H9 (cell line): ENCODE data around the gene NFYB. TPM values are rescaled to one million over a fixed set of nuclear protein-coding genes. Genes with fewer than 3 reads are reported as not detected.

Experiments
- DNase-seq: peaks from one replicate; pipeline ENCODE4 v3.0.0-alpha.2; 2017
- H2AFZ ChIP-seq: one replicate; pipeline ENCODE4 v1.6.1; 2013; ENCODE audit warnings: mild to moderate bottlenecking, low read length, control low read depth, moderate library complexity
- H2AK5ac ChIP-seq: 2 replicates; pipeline ENCODE4 v1.6.1; 2013; ENCODE audit warnings: low read length, control low read depth, mixed read lengths; ENCODE audit not compliant: insufficient read length
- H2BK120ac ChIP-seq: one replicate; pipeline ENCODE4 v1.6.1; 2013; ENCODE audit warnings: low read depth, mild to moderate bottlenecking, low read length, control low read depth, inconsistent platforms; ENCODE audit not compliant: poor library complexity, severe bottlenecking
- H2BK12ac ChIP-seq: 2 replicates; pipeline ENCODE4 v1.6.1; 2013; ENCODE audit warnings: low read length, control low read depth, mixed read lengths, low read depth; ENCODE audit not compliant: insufficient read length
- H2BK15ac ChIP-seq: 2 replicates; pipeline ENCODE4 v1.6.1; 2013; ENCODE audit warnings: low read depth, low read length, control low read depth
- H2BK20ac ChIP-seq: one replicate; pipeline ENCODE4 v1.6.1; 2013; ENCODE audit warnings: low read depth, mild to moderate bottlenecking, low read length, control low read depth, inconsistent platforms; ENCODE audit not compliant: poor library complexity, severe bottlenecking
- H2BK5ac ChIP-seq: 2 replicates; pipeline ENCODE4 v1.6.1; 2013; ENCODE audit warnings: low read length, control low read depth, mixed read lengths; ENCODE audit not compliant: insufficient read length
- H3K14ac ChIP-seq: 2 replicates; pipeline ENCODE4 v1.6.1; 2013; ENCODE audit warnings: low read length, control low read depth; ENCODE audit not compliant: insufficient read depth
- H3K18ac ChIP-seq: 2 replicates; pipeline ENCODE4 v1.6.1; 2013; ENCODE audit warnings: low read depth, mild to moderate bottlenecking, mixed read lengths, low read length, control low read depth; ENCODE audit not compliant: insufficient read length
- H3K23ac ChIP-seq: 2 replicates; pipeline ENCODE4 v1.6.1; 2013; ENCODE audit warnings: low read length, control low read depth, mixed read lengths, low read depth; ENCODE audit not compliant: insufficient read length
- H3K23me2 ChIP-seq: 2 replicates; pipeline ENCODE4 v1.6.1; 2013; ENCODE audit warnings: low read depth, mild to moderate bottlenecking, mixed read lengths, low read length, control low read depth; ENCODE audit not compliant: insufficient read length, poor library complexity, severe bottlenecking
- H3K27ac ChIP-seq: 2 replicates; pipeline ENCODE4 v1.5.1; 2013; ENCODE audit warnings: low read length, control low read depth, mixed read lengths, low read depth; ENCODE audit not compliant: insufficient read length
- H3K27me3 ChIP-seq: 2 replicates; pipeline ENCODE4 v1.6.1; 2013; ENCODE audit warnings: low read length, control low read depth, inconsistent platforms; ENCODE audit not compliant: insufficient read depth
- H3K4ac ChIP-seq: 2 replicates; pipeline ENCODE4 v1.6.1; 2013; ENCODE audit warnings: low read depth, mild to moderate bottlenecking, control low read depth, inconsistent platforms, low read length, moderate library complexity
- H3K4me1 ChIP-seq: 2 replicates; pipeline ENCODE4 v1.6.1; 2013; ENCODE audit warnings: low read length, control low read depth, inconsistent platforms; ENCODE audit not compliant: insufficient read depth
- H3K4me2 ChIP-seq: 2 replicates; pipeline ENCODE4 v1.6.1; 2013; ENCODE audit warnings: low read length, control low read depth, mixed read lengths; ENCODE audit not compliant: insufficient read length, insufficient read depth
- H3K56ac ChIP-seq: 2 replicates; pipeline ENCODE4 v1.6.1; 2013; ENCODE audit warnings: low read depth, mild to moderate bottlenecking, mixed read lengths, low read length, control low read depth; ENCODE audit not compliant: insufficient read length
- H3K79me1 ChIP-seq: 2 replicates; pipeline ENCODE4 v1.6.1; 2013; ENCODE audit warnings: low read depth, mild to moderate bottlenecking, moderate library complexity, low read length, control low read depth, inconsistent platforms; ENCODE audit not compliant: insufficient read depth, poor library complexity, severe bottlenecking
- H3K79me2 ChIP-seq: 2 replicates; pipeline ENCODE4 v1.6.1; 2013; ENCODE audit warnings: low read length, control low read depth, inconsistent platforms; ENCODE audit not compliant: insufficient read depth
- H3K9ac ChIP-seq: 2 replicates; pipeline ENCODE4 v1.6.1; 2013; ENCODE audit warnings: low read length, control low read depth, mixed read lengths; ENCODE audit not compliant: insufficient read length; ENCODE audit errors: extremely low read depth
- H3K9me3 ChIP-seq: one replicate; pipeline ENCODE4 v1.6.1; 2013; ENCODE audit warnings: low read depth, low read length, inconsistent platforms; ENCODE audit not compliant: control insufficient read depth
- H3T11ph ChIP-seq: one replicate; pipeline ENCODE4 v1.6.1; 2013; ENCODE audit warnings: mild to moderate bottlenecking, low read length, control low read depth, inconsistent platforms
- H4K20me1 ChIP-seq: one replicate; pipeline ENCODE4 v1.6.1; 2013; ENCODE audit not compliant: control insufficient read depth, insufficient read length, insufficient read depth
- H4K5ac ChIP-seq: 2 replicates; pipeline ENCODE4 v1.6.1; 2013; ENCODE audit warnings: low read depth, mild to moderate bottlenecking, mixed read lengths, low read length, control low read depth; ENCODE audit not compliant: insufficient read length
- H4K8ac ChIP-seq: replicated peaks from 2 replicates; pipeline ENCODE4 v1.6.1; 2013; ENCODE audit warnings: low read length, control low read depth, mixed read lengths, low read depth; ENCODE audit not compliant: insufficient read length
- H4K91ac ChIP-seq: 2 replicates; pipeline ENCODE4 v1.6.1; 2013; ENCODE audit warnings: low read depth, mild to moderate bottlenecking, moderate library complexity, mixed read lengths, low read length, control low read depth; ENCODE audit not compliant: insufficient read length
- H3K27ac Mint-ChIP-seq, 3 experiments: 2 replicates in 2 of 3; 3 replicates in 1 of 3; pipeline ENCODE4 v1.8.0; 2020 to 2021; ENCODE audit warnings: mixed read lengths in 3 of 3, mild to moderate bottlenecking in 1 of 3, moderate library complexity in 1 of 3
- H3K27me3 Mint-ChIP-seq: 2 replicates; pipeline ENCODE4 v1.8.0; 2021; ENCODE audit warnings: low read depth, mild to moderate bottlenecking, moderate library complexity, mixed read lengths
- H3K36me3 Mint-ChIP-seq, 3 experiments: 2 replicates in 2 of 3; 3 replicates in 1 of 3; pipeline ENCODE4 v1.8.0; 2020 to 2021; ENCODE audit warnings: low read depth in 3 of 3, mixed read lengths in 3 of 3; ENCODE audit not compliant: insufficient read depth in 1 of 3
- H3K4me1 Mint-ChIP-seq, 2 experiments: 2 replicates each; pipeline ENCODE4 v1.8.0; 2020; ENCODE audit warnings: mixed read lengths in 2 of 2
- H3K4me3 Mint-ChIP-seq, 2 experiments: 2 replicates in 1 of 2; 3 replicates in 1 of 2; pipeline ENCODE4 v1.8.0; 2020 to 2021; ENCODE audit warnings: mild to moderate bottlenecking in 2 of 2, mixed read lengths in 2 of 2, moderate library complexity in 1 of 2
- H3K9me3 Mint-ChIP-seq, 2 experiments: 2 replicates in 1 of 2; 3 replicates in 1 of 2; pipeline ENCODE4 v1.8.0; 2020; ENCODE audit warnings: mild to moderate bottlenecking in 2 of 2, mixed read lengths in 2 of 2, moderate library complexity in 1 of 2
- WGBS: extraction: QIAGEN DNeasy Blood & Tissue Kit; methylation state at CpG from one replicate; pipeline ENCODE4 v1.1.7; 2013; ENCODE audit warnings: missing lambda C conversion rate, low lambda C conversion rate, mixed read lengths; ENCODE audit not compliant: insufficient read length; ENCODE audit errors: extremely low coverage; 5-methylcytosine and 5-hydroxymethylcytosine counted together
- total RNA-seq: library from RNA; stranded (reverse); gene quantifications from 2 replicates; pipeline ENCODE4 v1.2.1, GENCODE V29; 2021
- TF ChIP-seq, protein P1 (sequence below): fragments of 200-600 bp; sonication (generic); conservative IDR thresholded peaks from 3 replicates; pipeline ENCODE4 v1.8.0; 2021; ENCODE audit warnings: antibody characterized with exemption, mild to moderate bottlenecking

The NFYB gene
- total RNA-seq, 1 experiment from 2014 or later = 52.5 TPM

DNA sequence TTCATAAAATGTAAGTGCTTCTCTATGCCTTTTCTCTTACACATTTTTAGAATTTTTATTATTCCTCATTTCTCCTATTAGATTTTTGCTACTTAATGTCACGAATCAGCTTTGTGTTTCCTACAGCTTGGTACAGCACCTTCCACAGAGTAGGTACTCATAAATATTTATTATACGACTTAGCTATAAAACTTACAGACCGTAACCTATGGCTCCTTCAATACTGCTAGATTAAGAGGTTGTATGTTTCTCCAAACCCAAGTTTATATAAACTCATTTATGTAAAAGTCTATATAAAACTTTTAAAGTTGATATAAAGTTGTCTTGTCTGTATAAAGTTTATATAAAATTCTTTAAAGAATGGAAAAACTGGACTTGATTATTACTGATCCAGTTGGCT lies 11.5 kb downstream of the NFYB start:
- Histone ChIP-seq H3K9me3 (no peaks in the 10 kb centered on the region), H3K27ac (no peak overlapping the region), H3K56ac (no peak overlapping the region), H4K91ac (no peak overlapping the region), H3K27me3 (no peaks in the 10 kb centered on the region), H2AK5ac (no peak overlapping the region), H3K4me1 (no peaks in the 10 kb centered on the region; the same call in 1 of the 2 replicates), H3K23ac (no peak overlapping the region), H3K4ac (no peak overlapping the region), H3K14ac (no peak overlapping the region), H3K79me2 (no peaks in the 10 kb centered on the region; the same call in 1 of the 2 replicates), H2AFZ (no peak overlapping the region), H3K18ac (no peak overlapping the region), H2BK5ac (no peak overlapping the region), H4K5ac (no peak overlapping the region), H2BK15ac (no peak overlapping the region), H4K20me1 (no peaks in the 10 kb centered on the region), H2BK20ac (no peak overlapping the region), H3K79me1 (peaks cover 4% of the 10 kb centered on the region), H2BK12ac (no peak overlapping the region), H3T11ph (no peak overlapping the region), H3K9ac (no peak overlapping the region), H3K23me2 (no peaks in the 10 kb centered on the region), H4K8ac (no peak overlapping the region), H3K4me2 (no peak overlapping the region), H2BK120ac (no peak overlapping the region)
- H3K36me3 Mint-ChIP-seq = peaks cover 34 to 73% (median 71%) of the 10 kb centered on the region in 3 experiments
- no peak for DNase-seq
- no CpG with 5 or more reads among the region's 3 CpGs for WGBS
- H3K4me3 Mint-ChIP-seq = no peak overlapping the region
- H3K27ac Mint-ChIP-seq = 0 out of 7 replicates have a peak overlapping the region, but pooled peaks of 1 of the 3 experiments have one; percentile 10
- H3K27me3 Mint-ChIP-seq = no peaks in the 10 kb centered on the region
- peaks cover 13 to 18% of the 10 kb centered on the region in 2 experiments for H3K4me1 Mint-ChIP-seq
- no peaks in the 10 kb centered on the region for H3K9me3 Mint-ChIP-seq
- TF ChIP-seq, protein P1, sequence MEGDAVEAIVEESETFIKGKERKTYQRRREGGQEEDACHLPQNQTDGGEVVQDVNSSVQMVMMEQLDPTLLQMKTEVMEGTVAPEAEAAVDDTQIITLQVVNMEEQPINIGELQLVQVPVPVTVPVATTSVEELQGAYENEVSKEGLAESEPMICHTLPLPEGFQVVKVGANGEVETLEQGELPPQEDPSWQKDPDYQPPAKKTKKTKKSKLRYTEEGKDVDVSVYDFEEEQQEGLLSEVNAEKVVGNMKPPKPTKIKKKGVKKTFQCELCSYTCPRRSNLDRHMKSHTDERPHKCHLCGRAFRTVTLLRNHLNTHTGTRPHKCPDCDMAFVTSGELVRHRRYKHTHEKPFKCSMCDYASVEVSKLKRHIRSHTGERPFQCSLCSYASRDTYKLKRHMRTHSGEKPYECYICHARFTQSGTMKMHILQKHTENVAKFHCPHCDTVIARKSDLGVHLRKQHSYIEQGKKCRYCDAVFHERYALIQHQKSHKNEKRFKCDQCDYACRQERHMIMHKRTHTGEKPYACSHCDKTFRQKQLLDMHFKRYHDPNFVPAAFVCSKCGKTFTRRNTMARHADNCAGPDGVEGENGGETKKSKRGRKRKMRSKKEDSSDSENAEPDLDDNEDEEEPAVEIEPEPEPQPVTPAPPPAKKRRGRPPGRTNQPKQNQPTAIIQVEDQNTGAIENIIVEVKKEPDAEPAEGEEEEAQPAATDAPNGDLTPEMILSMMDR = no peak
